ENCODE results near the gene FTH1. TPM values are rescaled to one million over a fixed set of nuclear protein-coding genes. Genes with fewer than 3 reads are reported as not detected.
A peak's percentile ranks its signal among the peaks of the same experiment; 100 is the strongest.

Gene FTH1
- total RNA-seq, 2 experiments from 2014 or later, result 2,313 to 2,400 TPM

DNA sequence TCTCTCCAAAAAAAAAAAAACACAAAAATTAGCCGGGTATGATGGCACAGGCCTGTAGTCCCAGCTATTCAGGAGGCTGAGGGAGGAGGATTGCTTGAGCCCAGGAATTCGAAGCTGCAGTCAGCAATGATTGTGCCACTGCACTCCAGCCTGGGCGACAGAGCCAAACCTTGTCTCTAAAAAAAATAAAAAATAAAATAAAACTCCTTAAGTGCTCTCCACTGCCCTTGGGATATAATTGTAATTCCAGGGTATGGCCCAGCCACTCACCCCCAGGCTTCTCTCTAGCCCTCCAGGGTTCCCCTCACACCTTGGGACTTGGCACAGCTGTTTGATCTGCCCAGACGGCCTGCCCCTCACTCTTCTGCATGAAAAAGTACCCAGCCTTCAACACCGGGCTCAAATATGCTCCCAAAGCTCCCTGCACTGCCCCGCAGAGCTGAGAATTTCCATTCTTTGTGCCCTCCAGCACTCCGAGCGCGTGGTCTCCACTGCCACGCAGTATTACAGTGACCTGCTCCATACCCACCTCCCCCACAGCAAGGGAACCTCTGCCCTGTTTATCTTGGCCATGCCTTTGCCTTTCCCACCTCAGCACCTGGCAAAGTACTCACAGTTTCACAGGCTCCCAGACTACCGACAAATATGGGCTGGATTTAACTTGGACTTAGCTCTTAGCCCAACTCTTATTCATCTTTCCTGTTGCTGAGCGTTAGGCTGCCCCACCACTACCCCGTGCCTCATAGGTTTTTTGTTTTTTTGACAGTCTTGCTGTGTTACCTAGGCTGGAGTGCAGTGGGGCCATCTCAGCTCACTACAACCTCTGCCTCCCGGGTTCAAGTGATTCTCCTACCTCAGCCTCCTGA is 7.6 kb upstream of the FTH1 start:
- Histone ChIP-seq H3K4me3 (ENCODE audit: low read length) (no peak overlapping the region), H3K36me3 (ENCODE audit: insufficient read depth, low read length) (no peaks in the 10 kb centered on the region), H3K27me3 (ENCODE audit: control insufficient read depth in 1 of 2, insufficient read depth in 2 of 2, low read length in 2 of 2) (no peaks in the 10 kb centered on the region), H3K9me3 (ENCODE audit: control insufficient read depth in 1 of 2, insufficient read depth in 1 of 2, low read length in 2 of 2) (no peaks in the 10 kb centered on the region), H3K27ac (ENCODE audit: low read depth in 1 of 2, low read length in 2 of 2) (no peak overlapping the region), H3K4me1 (ENCODE audit: insufficient read depth, low read length) (peaks cover 24% of the 10 kb centered on the region)
- peaks cover 28% of the 10 kb centered on the region for H3K4me1 Mint-ChIP-seq (ENCODE audit: low read depth)
- intact Hi-C loops (cut with DNase I, micrococcal nuclease), result no loop called here
- POLR2A ChIA-PET, result no interaction called here
- TF ChIP-seq, protein P1, sequence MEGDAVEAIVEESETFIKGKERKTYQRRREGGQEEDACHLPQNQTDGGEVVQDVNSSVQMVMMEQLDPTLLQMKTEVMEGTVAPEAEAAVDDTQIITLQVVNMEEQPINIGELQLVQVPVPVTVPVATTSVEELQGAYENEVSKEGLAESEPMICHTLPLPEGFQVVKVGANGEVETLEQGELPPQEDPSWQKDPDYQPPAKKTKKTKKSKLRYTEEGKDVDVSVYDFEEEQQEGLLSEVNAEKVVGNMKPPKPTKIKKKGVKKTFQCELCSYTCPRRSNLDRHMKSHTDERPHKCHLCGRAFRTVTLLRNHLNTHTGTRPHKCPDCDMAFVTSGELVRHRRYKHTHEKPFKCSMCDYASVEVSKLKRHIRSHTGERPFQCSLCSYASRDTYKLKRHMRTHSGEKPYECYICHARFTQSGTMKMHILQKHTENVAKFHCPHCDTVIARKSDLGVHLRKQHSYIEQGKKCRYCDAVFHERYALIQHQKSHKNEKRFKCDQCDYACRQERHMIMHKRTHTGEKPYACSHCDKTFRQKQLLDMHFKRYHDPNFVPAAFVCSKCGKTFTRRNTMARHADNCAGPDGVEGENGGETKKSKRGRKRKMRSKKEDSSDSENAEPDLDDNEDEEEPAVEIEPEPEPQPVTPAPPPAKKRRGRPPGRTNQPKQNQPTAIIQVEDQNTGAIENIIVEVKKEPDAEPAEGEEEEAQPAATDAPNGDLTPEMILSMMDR (IDR thresholded peaks at IDR 0.05), result no peak
- H3K9me3 Mint-ChIP-seq, result no peaks in the 10 kb centered on the region
- CTCF ChIA-PET, result interaction anchor here (1.3 kb wide), 1 partner anchor 107 kb away, joined by 5 read pairs; no protein-coding TSS in a partner anchor
- no peak overlapping the region for H3K4me3 Mint-ChIP-seq
- H3K27me3 Mint-ChIP-seq, result no peaks in the 10 kb centered on the region
- H3K27ac Mint-ChIP-seq, result no peak overlapping the region
- no peaks in the 10 kb centered on the region for H3K36me3 Mint-ChIP-seq (ENCODE audit: low read depth)
- ATAC-seq (ENCODE audit: poor library complexity) (no peak), DNase-seq (no peak)

DNA sequence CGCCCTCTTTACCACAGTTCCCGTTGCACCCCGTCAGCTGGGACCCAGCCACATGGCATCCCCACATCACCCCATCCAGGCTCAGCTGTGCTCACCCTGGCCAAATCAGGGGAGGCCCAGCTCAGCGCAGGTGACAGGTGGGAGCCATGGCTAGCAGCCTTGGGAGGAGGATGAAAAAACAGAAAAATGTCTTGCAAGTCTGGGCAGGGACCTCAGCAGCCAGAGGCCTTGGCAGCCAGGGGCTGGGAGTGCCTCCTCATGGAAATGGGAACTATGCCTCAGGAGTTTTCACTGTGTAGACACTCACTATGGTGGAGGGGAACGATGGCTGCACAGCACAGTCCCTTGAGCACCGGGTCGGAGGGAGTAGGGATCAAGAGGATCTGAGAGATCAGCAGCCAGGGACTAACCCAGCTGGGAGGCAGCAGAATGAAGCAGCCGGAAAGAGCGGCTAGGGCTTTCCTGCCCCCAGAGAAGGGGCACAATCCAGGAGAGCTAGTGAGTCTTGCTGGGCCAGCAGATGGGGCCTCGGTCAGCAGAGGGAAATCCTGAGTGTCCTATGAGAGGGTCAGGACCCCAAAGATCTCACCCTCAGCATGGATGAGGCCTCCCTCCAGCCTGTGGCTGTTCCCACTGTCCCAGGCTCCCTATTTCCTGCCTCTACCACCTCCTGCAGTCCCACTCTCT is 6.2 kb upstream of the FTH1 start:
- Histone ChIP-seq H3K9me3 (ENCODE audit: control insufficient read depth in 1 of 2, insufficient read depth in 1 of 2, low read length in 2 of 2) (no peaks in the 10 kb centered on the region), H3K27ac (ENCODE audit: low read depth in 1 of 2, low read length in 2 of 2) (no peak overlapping the region), H3K4me3 (ENCODE audit: low read length) (no peak overlapping the region), H3K4me1 (ENCODE audit: insufficient read depth, low read length) (peaks cover 29% of the 10 kb centered on the region), H3K27me3 (ENCODE audit: control insufficient read depth in 1 of 2, insufficient read depth in 2 of 2, low read length in 2 of 2) (no peaks in the 10 kb centered on the region), H3K36me3 (ENCODE audit: insufficient read depth, low read length) (no peaks in the 10 kb centered on the region)
- ChIA-PET POLR2A (no interaction called here), CTCF (interaction anchor here (3.3 to 7.1 kb wide), 2 partner anchors 75 to 108 kb away, joined by 11 to 50 read pairs; no protein-coding TSS in a partner anchor)
- Mint-ChIP-seq H3K27ac (no peak overlapping the region), H3K4me3 (no peak overlapping the region), H3K4me1 (ENCODE audit: low read depth) (peaks cover 38% of the 10 kb centered on the region), H3K36me3 (ENCODE audit: low read depth) (no peaks in the 10 kb centered on the region), H3K9me3 (no peaks in the 10 kb centered on the region), H3K27me3 (no peaks in the 10 kb centered on the region)
- TF ChIP-seq, protein P1 (IDR thresholded peaks at IDR 0.05), result no peak
- intact Hi-C loops (cut with DNase I, micrococcal nuclease), result no loop called here
- no peak for DNase-seq
- ATAC-seq (ENCODE audit: poor library complexity), result no peak

DNA sequence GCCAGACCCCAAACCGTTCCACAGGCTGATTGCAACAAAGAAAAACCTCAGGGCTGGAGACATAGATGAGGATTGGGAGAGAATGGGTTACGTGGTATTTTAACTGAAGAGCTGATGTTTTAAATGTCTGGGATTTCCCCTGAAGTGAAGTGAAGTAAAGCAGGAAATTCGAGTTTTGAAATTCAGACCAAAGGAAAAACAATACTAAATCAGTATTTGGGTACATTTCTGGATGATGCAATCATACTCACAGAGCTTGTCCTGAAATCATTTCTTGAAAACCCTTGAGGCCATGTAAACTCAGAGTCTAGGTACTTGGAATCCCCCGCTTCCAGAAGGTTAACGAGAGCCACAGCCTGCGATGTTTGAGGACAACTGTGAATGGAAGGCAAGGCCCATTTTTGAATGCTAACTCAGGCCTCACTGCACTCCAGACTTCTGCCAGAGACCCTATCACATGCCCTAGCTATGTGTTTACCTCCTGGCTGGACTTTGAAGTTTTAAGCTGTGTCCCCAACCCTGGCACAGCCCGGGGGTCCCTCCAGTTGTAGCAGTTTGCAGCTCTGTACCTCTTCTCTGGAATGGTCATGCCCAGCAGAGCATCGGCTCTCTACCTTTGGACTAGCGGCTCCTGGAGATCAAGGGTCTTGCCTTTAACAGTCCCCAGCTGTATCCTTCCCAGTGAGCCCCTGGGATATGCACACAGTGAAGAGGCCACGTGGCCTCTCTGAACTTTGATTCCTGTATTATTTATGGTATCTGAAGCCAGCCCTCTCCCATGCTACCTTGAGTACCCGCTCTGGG is 5.4 kb upstream of the FTH1 start:
- Mint-ChIP-seq H3K4me1 (ENCODE audit: low read depth) (peaks cover 44% of the 10 kb centered on the region), H3K4me3 (no peak overlapping the region), H3K36me3 (ENCODE audit: low read depth) (peaks cover 5% of the 10 kb centered on the region), H3K9me3 (no peaks in the 10 kb centered on the region), H3K27me3 (no peaks in the 10 kb centered on the region), H3K27ac (peak overlapping the region; percentile 37)
- ATAC-seq (ENCODE audit: poor library complexity), result peak; percentile 17
- intact Hi-C loops (cut with DNase I, micrococcal nuclease), result no loop called here
- CTCF ChIA-PET, result interaction anchor here (0.9 to 7.1 kb wide), 3 partner anchors 52 to 108 kb away, joined by 3 to 50 read pairs (median 11); no protein-coding TSS in a partner anchor
- H3K4me1 ChIP-seq (ENCODE audit: insufficient read depth, low read length), result peaks cover 37% of the 10 kb centered on the region
- POLR2A ChIA-PET, result interaction anchor here (0.5 to 2.3 kb wide), 3 partner anchors 11 to 309 kb away, joined by 3 to 9 read pairs (median 3); no protein-coding TSS in a partner anchor
- peak in 2 of 14 experiments; percentile 63 to 65 for DNase-seq
- peak overlapping the region in 1 of 2 donors; percentile 50 for H3K27ac ChIP-seq (ENCODE audit: low read depth in 1 of 2, low read length in 2 of 2)
- H3K27me3 ChIP-seq (ENCODE audit: control insufficient read depth in 1 of 2, insufficient read depth in 2 of 2, low read length in 2 of 2), result no peaks in the 10 kb centered on the region
- TF ChIP-seq, protein P1 (IDR thresholded peaks at IDR 0.05), result no peak
- no peaks in the 10 kb centered on the region for H3K9me3 ChIP-seq (ENCODE audit: control insufficient read depth in 1 of 2, insufficient read depth in 1 of 2, low read length in 2 of 2)
- H3K4me3 ChIP-seq (ENCODE audit: low read length), result no peak overlapping the region
- no peaks in the 10 kb centered on the region for H3K36me3 ChIP-seq (ENCODE audit: insufficient read depth, low read length)
